Hepatocyte (in vitro differentiated cells): ENCODE data around the gene PIP5K1C. TPM values are rescaled to one million over a fixed set of nuclear protein-coding genes. Genes with fewer than 3 reads are reported as not detected.

ENCODE experiments used
- DNase-seq: peaks from one replicate; pipeline ENCODE4 v3.0.0-alpha.2; 2016; ENCODE audit warnings: low spot score
- H2AFZ ChIP-seq: fragments of 200-600 bp; sonication (generic); 2 replicates; pipeline ENCODE4 v1.6.0; 2016; ENCODE audit warnings: antibody characterized with exemption, mild to moderate bottlenecking
- H3K27ac ChIP-seq: fragments of 200-600 bp; sonication (generic); 2 replicates; pipeline ENCODE4 v1.5.1; 2016; ENCODE audit warnings: mild to moderate bottlenecking
- H3K27me3 ChIP-seq: fragments of 200-600 bp; sonication (generic); 2 replicates; pipeline ENCODE4 v1.6.1; 2016
- H3K36me3 ChIP-seq: fragments of 200-600 bp; sonication (generic); replicated peaks from 2 replicates; pipeline ENCODE4 v1.5.1; 2016; ENCODE audit warnings: low read depth; ENCODE audit not compliant: insufficient read depth
- H3K4me1 ChIP-seq: fragments of 200-600 bp; sonication (generic); 2 replicates; pipeline ENCODE4 v1.5.1; 2016; ENCODE audit warnings: mild to moderate bottlenecking, moderate library complexity; ENCODE audit not compliant: insufficient read depth
- H3K4me2 ChIP-seq: fragments of 200-600 bp; sonication (generic); 2 replicates; pipeline ENCODE4 v1.6.0; 2016
- H3K4me3 ChIP-seq: fragments of 200-600 bp; sonication (generic); 2 replicates; pipeline ENCODE4 v1.5.1; 2016; ENCODE audit warnings: mild to moderate bottlenecking
- H3K79me2 ChIP-seq: fragments of 200-600 bp; sonication (generic); 2 replicates; pipeline ENCODE4 v1.6.0; 2017; ENCODE audit warnings: mild to moderate bottlenecking
- H3K9me2 ChIP-seq: fragments of 200-600 bp; sonication (generic); replicated peaks from 2 replicates; pipeline ENCODE4 v1.6.0; 2017; ENCODE audit warnings: mild to moderate bottlenecking; ENCODE audit not compliant: insufficient read depth
- H3K9me3 ChIP-seq: fragments of 200-600 bp; sonication (generic); 2 replicates; pipeline ENCODE4 v1.5.1; 2016; ENCODE audit warnings: low read depth, mild to moderate bottlenecking
- H4K20me1 ChIP-seq: fragments of 200-600 bp; sonication (generic); 2 replicates; pipeline ENCODE4 v1.6.0; 2016; ENCODE audit warnings: mild to moderate bottlenecking; ENCODE audit not compliant: insufficient read depth, poor library complexity, severe bottlenecking
- CTCF ChIP-seq: fragments of 200-600 bp; sonication (generic); IDR thresholded peaks from 2 replicates; pipeline ENCODE4 v1.5.1; 2016; ENCODE audit warnings: antibody characterized with exemption, mild to moderate bottlenecking; ENCODE audit not compliant: poor library complexity
- EZH2 ChIP-seq: fragments of 200-600 bp; sonication (generic); IDR thresholded peaks from 2 replicates; pipeline ENCODE4 v1.6.1; 2016; ENCODE audit warnings: antibody characterized with exemption, mild to moderate bottlenecking, borderline replicate concordance
- EZH2phosphoT487 ChIP-seq: fragments of 200-600 bp; sonication (generic); IDR thresholded peaks from one replicate; pipeline ENCODE4 v1.6.1; 2018; ENCODE audit warnings: antibody characterized with exemption, mild to moderate bottlenecking, low read depth, moderate library complexity; ENCODE audit not compliant: unreplicated experiment, severe bottlenecking
- WGBS: methylation state at CpG from one replicate; pipeline ENCODE4 v1.1.6; 2016; ENCODE audit warnings: low lambda C conversion rate; ENCODE audit errors: missing lambda C conversion rate; 5-methylcytosine and 5-hydroxymethylcytosine counted together
- polyA plus RNA-seq: library from polyadenylated mRNA; unstranded; fragments of >200 nt; fragmentation: Nextera tagmentation; extraction: Ambion mirVana; gene quantifications from 2 replicates; pipeline ENCODE4 v1.2.1, GENCODE V29; 2016
- total RNA-seq: library from RNA; depleted of rRNA; stranded (reverse); fragments of >200 nt; gene quantifications from 2 replicates; pipeline ENCODE4 v1.2.3, GENCODE V29; 2014

The PIP5K1C gene
- total and polyA plus RNA-seq, 2 experiments from 2014 or later = 20.7 to 37.1 TPM

GRCh38 chr19:3589439-3589838 is 110.8 kb downstream of the PIP5K1C start:
- Histone ChIP-seq H2AFZ (no peak overlapping the region), H3K36me3 (no peaks in the 10 kb centered on the region), H3K27me3 (peaks cover 28% of the 10 kb centered on the region), H3K79me2 (no peaks in the 10 kb centered on the region), H3K4me3 (no peak overlapping the region), H3K9me2 (no peaks in the 10 kb centered on the region), H4K20me1 (no peaks in the 10 kb centered on the region), H3K4me1 (no peaks in the 10 kb centered on the region), H3K4me2 (no peak overlapping the region), H3K9me3 (no peaks in the 10 kb centered on the region), H3K27ac (no peak overlapping the region)
- 90% methylated on average over 9 of the region's 11 CpGs for WGBS
- TF ChIP-seq CTCF (no peak), EZH2phosphoT487 (no peak), EZH2 (no peak)
- DNase-seq = no peak

GRCh38 chr19:3586707-3587346 is 113.4 kb downstream of the PIP5K1C start:
- 71% methylated on average over 30 of the region's 31 CpGs for WGBS
- Histone ChIP-seq H3K36me3 (no peaks in the 10 kb centered on the region), H3K27ac (no peak overlapping the region), H3K79me2 (no peaks in the 10 kb centered on the region), H3K4me1 (no peaks in the 10 kb centered on the region), H3K9me3 (no peaks in the 10 kb centered on the region), H3K4me3 (no peak overlapping the region), H2AFZ (no peak overlapping the region), H4K20me1 (no peaks in the 10 kb centered on the region), H3K4me2 (no peak overlapping the region), H3K27me3 (peaks cover 36% of the 10 kb centered on the region), H3K9me2 (no peaks in the 10 kb centered on the region)
- no peak for DNase-seq
- TF ChIP-seq EZH2phosphoT487 (no peak), EZH2 (no peak), CTCF (no peak)

GRCh38 chr19:3586127-3586626 is 114.1 kb downstream of the PIP5K1C start:
- Histone ChIP-seq H3K4me3 (no peak overlapping the region), H4K20me1 (no peaks in the 10 kb centered on the region), H3K27ac (no peak overlapping the region), H3K27me3 (peaks cover 36% of the 10 kb centered on the region), H3K9me3 (no peaks in the 10 kb centered on the region), H3K9me2 (no peaks in the 10 kb centered on the region), H2AFZ (no peak overlapping the region), H3K79me2 (no peaks in the 10 kb centered on the region), H3K36me3 (no peaks in the 10 kb centered on the region), H3K4me2 (peak overlapping the region; percentile 64), H3K4me1 (no peaks in the 10 kb centered on the region)
- DNase-seq = no peak
- TF ChIP-seq EZH2 (no peak), CTCF (peak; percentile 40)
- WGBS = 26% methylated on average over 15 of the region's 16 CpGs
